Colonic mucosa (tissue), 4 donors: ENCODE measurements around the gene PLCXD1. TPM values are rescaled to one million over a fixed set of nuclear protein-coding genes. Genes with fewer than 3 reads are reported as not detected.
"Not testable (repeated sequence)": the region's sequence is repeated elsewhere in the genome, so short reads cannot be mapped to it uniquely, and the experiment has no call there.

Source experiments
- DNase-seq: peaks from one replicate; pipeline ENCODE4 v3.0.0-alpha.2; 2020
- H3K27ac ChIP-seq: fragments of 200-600 bp; one replicate; pipeline ENCODE4 v1.8.0; 2021
- H3K27me3 ChIP-seq: fragments of 200-600 bp; one replicate; pipeline ENCODE4 v1.8.0; 2021
- H3K36me3 ChIP-seq: fragments of 200-600 bp; one replicate; pipeline ENCODE4 v1.8.0; 2021
- H3K4me1 ChIP-seq: fragments of 200-600 bp; one replicate; pipeline ENCODE4 v1.8.0; 2021; ENCODE audit warnings: mild to moderate bottlenecking
- H3K4me3 ChIP-seq: fragments of 200-600 bp; one replicate; pipeline ENCODE4 v1.8.0; 2021
- H3K9ac ChIP-seq, 2 donors: one replicate each; pipeline ENCODE4 v1.7.0; 2013; ENCODE audit warnings: control low read depth in 2 of 2, low read depth in 2 of 2, low read length in 2 of 2
- H3K9me3 ChIP-seq: fragments of 200-600 bp; one replicate; pipeline ENCODE4 v1.8.0; 2021
- CTCF ChIP-seq: fragments of 200-600 bp; IDR thresholded peaks from one replicate; pipeline ENCODE4 v1.8.0; 2022; ENCODE audit warnings: antibody characterized with exemption, mild to moderate bottlenecking
- intact Hi-C: fragments of 100-400 bp; cut with DNase I; formaldehyde crosslinking; loops from one replicate; pipeline ENCODE4 v1.14.1; 2022
- total RNA-seq, 2 donors: library from RNA; stranded (reverse); fragmentation: NEBNext Ultra II Directional in 1 of 2; extraction: Animal tissue kit (Norgen Biotek cat#: 25700) in 1 of 2; gene quantifications; one replicate each; pipeline ENCODE4 v1.2.1, GENCODE V29; 2021
- donor health status: healthy.
- donor health status: DM: no; HTN: no; CAD: no.
- donor health status: DM: no; HTN: no; CAD: no.

Gene PLCXD1
- total RNA-seq, 2 donors from 2014 or later, result 11.0 to 23.8 TPM

GRCh38 chrX:319579-320125, 38.5 kb downstream of the PLCXD1 start:
- Histone ChIP-seq H3K9me3 (no peaks in the 10 kb centered on the region), H3K27me3 (no peaks in the 10 kb centered on the region), H3K36me3 (peaks cover 5% of the 10 kb centered on the region), H3K9ac (peak overlapping the region; percentile 87 to 99), H3K4me1 (peaks cover 8% of the 10 kb centered on the region), H3K4me3 (peak overlapping the region; percentile 95), H3K27ac (peak overlapping the region; percentile 45)
- DNase-seq, result no peak
- no peak for TF ChIP-seq CTCF
- intact Hi-C loops, result no loop called here

GRCh38 chrX:320126-320783, 39.1 kb downstream of the PLCXD1 start:
- Histone ChIP-seq H3K27me3 (no peaks in the 10 kb centered on the region), H3K9ac (peak overlapping the region; percentile 87 to 99), H3K4me3 (peak overlapping the region; percentile 95), H3K4me1 (peaks cover 8% of the 10 kb centered on the region), H3K36me3 (no peaks in the 10 kb centered on the region), H3K27ac (no peak overlapping the region), H3K9me3 (no peaks in the 10 kb centered on the region)
- intact Hi-C loops, result no loop called here
- peak; percentile 45 for DNase-seq
- no peak for TF ChIP-seq CTCF

GRCh38 chrX:323721-324628, 42.8 kb downstream of the PLCXD1 start:
- Histone ChIP-seq H3K9ac (peak overlapping the region in 1 of 2 donors; percentile 43), H3K36me3 (no peaks in the 10 kb centered on the region), H3K4me1 (peaks cover 8% of the 10 kb centered on the region), H3K9me3 (no peaks in the 10 kb centered on the region), H3K27me3 (no peaks in the 10 kb centered on the region), H3K4me3 (no peak overlapping the region), H3K27ac (no peak overlapping the region)
- no peak for DNase-seq
- intact Hi-C loops, result no loop called here
- TF ChIP-seq CTCF, result no peak

- H3K4me3 ChIP-seq, H3K27ac ChIP-seq, H3K27me3 ChIP-seq, intact Hi-C loops, H3K9ac ChIP-seq, DNase-seq, H3K4me1 ChIP-seq, H3K36me3 ChIP-seq, H3K9me3 ChIP-seq: not testable (repeated sequence)
Measured at GRCh38 chrX:324664-325063, 43.5 kb downstream of the PLCXD1 start.

GRCh38 chrX:327660-328126, 46.5 kb downstream of the PLCXD1 start:
- no peak for DNase-seq
- no peak for TF ChIP-seq CTCF
- Histone ChIP-seq H3K27me3 (peaks cover 17% of the 10 kb centered on the region), H3K9me3 (no peaks in the 10 kb centered on the region), H3K4me3 (no peak overlapping the region), H3K27ac (no peak overlapping the region), H3K36me3 (no peaks in the 10 kb centered on the region), H3K4me1 (no peaks in the 10 kb centered on the region), H3K9ac (no peak overlapping the region)
- intact Hi-C loops, result no loop called here
